ENCODE data around the gene APBA1.
"Not testable (repeated sequence)": the region's sequence is repeated elsewhere in the genome, so short reads cannot be mapped to it uniquely, and the experiment has no call there.

APBA1 gene

DNA sequence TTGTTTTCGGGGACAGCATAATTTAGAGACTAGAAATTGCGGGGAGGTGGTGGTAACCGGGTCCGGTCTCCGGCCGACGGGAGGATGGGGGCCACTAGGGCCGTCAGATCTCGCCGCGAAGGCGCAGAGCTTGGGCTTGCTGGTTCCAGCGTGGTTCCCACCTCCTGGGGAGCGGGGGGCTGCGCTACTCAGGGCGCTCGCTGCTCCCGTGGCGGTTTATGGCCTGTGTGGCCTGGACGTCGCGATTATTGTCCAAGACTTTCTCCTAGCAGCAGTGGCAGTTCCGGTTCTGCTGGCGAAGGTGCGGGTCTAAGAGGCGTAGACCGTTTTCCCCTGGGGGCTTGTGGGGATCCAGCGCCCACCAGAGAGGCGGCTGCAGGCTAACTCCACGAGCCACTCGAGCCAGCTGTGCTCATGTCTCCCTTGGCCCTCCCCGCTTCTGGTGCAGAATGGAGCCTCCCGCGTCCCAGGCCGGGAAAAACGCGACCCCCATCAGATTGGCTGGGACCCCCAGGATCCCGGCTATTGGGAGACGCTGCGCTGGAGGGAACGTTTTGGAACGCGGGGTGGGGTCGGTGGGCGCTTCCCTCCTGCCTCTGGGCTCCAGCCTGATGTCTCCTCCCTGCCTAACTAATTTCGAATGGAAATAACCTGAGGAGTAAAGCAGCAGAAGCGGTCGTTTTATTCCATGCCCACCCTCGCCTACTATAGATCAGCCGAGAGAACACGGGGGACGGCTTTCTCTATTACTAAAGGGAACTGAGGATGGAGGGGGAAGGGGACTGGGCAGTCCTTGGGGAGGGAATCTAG lies 260.0 kb downstream of the APBA1 start:
- no peak for ATAC-seq
- TF ChIP-seq TCF4 (CRISPR knock-in tag; IDR thresholded peaks at IDR 0.05; ENCODE audit: borderline replicate concordance) (no peak), CSDC2 (CRISPR knock-in tag; IDR thresholded peaks at IDR 0.05) (no peak), ISL1 (CRISPR knock-in tag; IDR thresholded peaks at IDR 0.05) (no peak), ARNTL (CRISPR knock-in tag; IDR thresholded peaks at IDR 0.05; ENCODE audit: borderline replicate concordance, low read depth) (no peak), ZNF565 (CRISPR knock-in tag; conservative IDR thresholded peaks at IDR 0.05; ENCODE audit: low read depth) (no peak), ZFP30 (CRISPR knock-in tag; IDR thresholded peaks at IDR 0.05) (no peak), ZNF8 (CRISPR knock-in tag; IDR thresholded peaks at IDR 0.05) (no peak), ZNF70 (CRISPR knock-in tag; IDR thresholded peaks at IDR 0.05) (no peak), BACH2 (CRISPR knock-in tag; IDR thresholded peaks at IDR 0.05; ENCODE audit: borderline replicate concordance) (no peak), ZFP3 (CRISPR knock-in tag; IDR thresholded peaks at IDR 0.05) (no peak), ESRRG (CRISPR knock-in tag; IDR thresholded peaks at IDR 0.05) (no peak), RARB (CRISPR knock-in tag; IDR thresholded peaks at IDR 0.05) (no peak), TOX (CRISPR knock-in tag; IDR thresholded peaks at IDR 0.05; ENCODE audit: borderline replicate concordance) (no peak), PPARA (CRISPR knock-in tag; IDR thresholded peaks at IDR 0.05; ENCODE audit: borderline replicate concordance) (no peak), SNAI2 (CRISPR knock-in tag; IDR thresholded peaks at IDR 0.05) (no peak)
- TF ChIP-seq, protein P1, sequence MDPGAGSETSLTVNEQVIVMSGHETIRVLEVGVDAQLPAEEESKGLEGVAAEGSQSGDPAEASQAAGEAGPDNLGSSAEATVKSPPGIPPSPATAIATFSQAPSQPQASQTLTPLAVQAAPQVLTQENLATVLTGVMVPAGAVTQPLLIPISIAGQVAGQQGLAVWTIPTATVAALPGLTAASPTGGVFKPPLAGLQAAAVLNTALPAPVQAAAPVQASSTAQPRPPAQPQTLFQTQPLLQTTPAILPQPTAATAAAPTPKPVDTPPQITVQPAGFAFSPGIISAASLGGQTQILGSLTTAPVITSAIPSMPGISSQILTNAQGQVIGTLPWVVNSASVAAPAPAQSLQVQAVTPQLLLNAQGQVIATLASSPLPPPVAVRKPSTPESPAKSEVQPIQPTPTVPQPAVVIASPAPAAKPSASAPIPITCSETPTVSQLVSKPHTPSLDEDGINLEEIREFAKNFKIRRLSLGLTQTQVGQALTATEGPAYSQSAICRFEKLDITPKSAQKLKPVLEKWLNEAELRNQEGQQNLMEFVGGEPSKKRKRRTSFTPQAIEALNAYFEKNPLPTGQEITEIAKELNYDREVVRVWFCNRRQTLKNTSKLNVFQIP (CRISPR knock-in tag; IDR thresholded peaks at IDR 0.05; ENCODE audit: borderline replicate concordance, low read depth): no peak
- TF ChIP-seq, protein P2, sequence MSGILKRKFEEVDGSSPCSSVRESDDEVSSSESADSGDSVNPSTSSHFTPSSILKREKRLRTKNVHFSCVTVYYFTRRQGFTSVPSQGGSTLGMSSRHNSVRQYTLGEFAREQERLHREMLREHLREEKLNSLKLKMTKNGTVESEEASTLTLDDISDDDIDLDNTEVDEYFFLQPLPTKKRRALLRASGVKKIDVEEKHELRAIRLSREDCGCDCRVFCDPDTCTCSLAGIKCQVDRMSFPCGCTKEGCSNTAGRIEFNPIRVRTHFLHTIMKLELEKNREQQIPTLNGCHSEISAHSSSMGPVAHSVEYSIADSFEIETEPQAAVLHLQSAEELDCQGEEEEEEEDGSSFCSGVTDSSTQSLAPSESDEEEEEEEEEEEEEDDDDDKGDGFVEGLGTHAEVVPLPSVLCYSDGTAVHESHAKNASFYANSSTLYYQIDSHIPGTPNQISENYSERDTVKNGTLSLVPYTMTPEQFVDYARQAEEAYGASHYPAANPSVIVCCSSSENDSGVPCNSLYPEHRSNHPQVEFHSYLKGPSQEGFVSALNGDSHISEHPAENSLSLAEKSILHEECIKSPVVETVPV (CRISPR knock-in tag; IDR thresholded peaks at IDR 0.05): no peak

DNA sequence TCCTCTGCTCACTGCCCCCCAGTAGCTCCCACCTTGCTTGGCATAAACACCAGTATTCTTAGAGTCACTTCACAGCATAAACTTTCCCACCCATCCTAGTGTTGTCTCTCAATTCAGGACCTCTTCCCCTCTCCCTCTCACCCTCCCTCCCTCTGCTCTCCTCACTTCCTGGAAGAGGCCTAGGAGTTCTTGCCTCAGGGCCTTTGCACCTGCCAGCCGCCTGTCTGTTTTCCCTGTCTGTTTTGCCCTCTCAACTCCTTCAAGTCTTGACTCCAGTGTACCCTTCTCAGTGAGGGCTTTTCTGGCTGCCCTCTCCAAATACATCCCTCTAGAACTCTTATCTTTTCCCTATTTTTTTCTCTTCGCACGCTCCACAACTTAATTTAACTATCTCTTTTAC lies 260.9 kb downstream of the APBA1 start:
- no peak for ATAC-seq
- TF ChIP-seq ESRRG (CRISPR knock-in tag; IDR thresholded peaks at IDR 0.05) (no peak), GLIS3 (CRISPR knock-in tag; IDR thresholded peaks at IDR 0.05) (no peak), BACH2 (CRISPR knock-in tag; IDR thresholded peaks at IDR 0.05; ENCODE audit: borderline replicate concordance) (no peak), TCF4 (CRISPR knock-in tag; IDR thresholded peaks at IDR 0.05; ENCODE audit: borderline replicate concordance) (no peak), PPARA (CRISPR knock-in tag; IDR thresholded peaks at IDR 0.05; ENCODE audit: borderline replicate concordance) (no peak), OSR1 (CRISPR knock-in tag; IDR thresholded peaks at IDR 0.05) (no peak), ZNF8 (CRISPR knock-in tag; IDR thresholded peaks at IDR 0.05) (no peak), TOX (CRISPR knock-in tag; IDR thresholded peaks at IDR 0.05; ENCODE audit: borderline replicate concordance) (no peak), ZFP30 (CRISPR knock-in tag; IDR thresholded peaks at IDR 0.05) (no peak), ZNF70 (CRISPR knock-in tag; IDR thresholded peaks at IDR 0.05) (no peak), ZNF565 (CRISPR knock-in tag; conservative IDR thresholded peaks at IDR 0.05; ENCODE audit: low read depth) (no peak), ZFP3 (CRISPR knock-in tag; IDR thresholded peaks at IDR 0.05) (no peak)
- TF ChIP-seq, protein P3, sequence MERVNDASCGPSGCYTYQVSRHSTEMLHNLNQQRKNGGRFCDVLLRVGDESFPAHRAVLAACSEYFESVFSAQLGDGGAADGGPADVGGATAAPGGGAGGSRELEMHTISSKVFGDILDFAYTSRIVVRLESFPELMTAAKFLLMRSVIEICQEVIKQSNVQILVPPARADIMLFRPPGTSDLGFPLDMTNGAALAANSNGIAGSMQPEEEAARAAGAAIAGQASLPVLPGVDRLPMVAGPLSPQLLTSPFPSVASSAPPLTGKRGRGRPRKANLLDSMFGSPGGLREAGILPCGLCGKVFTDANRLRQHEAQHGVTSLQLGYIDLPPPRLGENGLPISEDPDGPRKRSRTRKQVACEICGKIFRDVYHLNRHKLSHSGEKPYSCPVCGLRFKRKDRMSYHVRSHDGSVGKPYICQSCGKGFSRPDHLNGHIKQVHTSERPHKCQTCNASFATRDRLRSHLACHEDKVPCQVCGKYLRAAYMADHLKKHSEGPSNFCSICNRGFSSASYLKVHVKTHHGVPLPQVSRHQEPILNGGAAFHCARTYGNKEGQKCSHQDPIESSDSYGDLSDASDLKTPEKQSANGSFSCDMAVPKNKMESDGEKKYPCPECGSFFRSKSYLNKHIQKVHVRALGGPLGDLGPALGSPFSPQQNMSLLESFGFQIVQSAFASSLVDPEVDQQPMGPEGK (CRISPR knock-in tag; IDR thresholded peaks at IDR 0.05; ENCODE audit: borderline replicate concordance): no peak

DNA sequence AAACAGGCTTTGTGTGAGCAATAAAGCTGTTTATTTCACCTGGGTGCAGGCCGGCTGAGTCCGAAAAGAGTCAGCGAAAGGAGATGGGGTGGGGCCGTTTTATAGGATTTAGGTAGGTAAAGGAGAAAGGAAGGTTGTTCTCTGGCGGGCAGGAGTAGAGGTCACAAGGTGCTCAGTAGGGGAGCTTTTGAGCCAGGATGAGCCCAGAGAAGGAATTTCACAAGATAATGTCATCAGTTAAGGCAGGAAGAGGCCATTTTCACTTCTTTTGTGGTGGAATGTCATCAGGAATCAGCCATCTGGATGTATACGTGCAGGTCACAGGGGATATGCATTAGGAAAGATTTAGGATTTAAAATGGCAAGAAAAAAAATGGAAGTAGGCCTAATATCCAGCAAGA lies 262.2 kb downstream of the APBA1 start:
- not testable (repeated sequence) for ATAC-seq

DNA sequence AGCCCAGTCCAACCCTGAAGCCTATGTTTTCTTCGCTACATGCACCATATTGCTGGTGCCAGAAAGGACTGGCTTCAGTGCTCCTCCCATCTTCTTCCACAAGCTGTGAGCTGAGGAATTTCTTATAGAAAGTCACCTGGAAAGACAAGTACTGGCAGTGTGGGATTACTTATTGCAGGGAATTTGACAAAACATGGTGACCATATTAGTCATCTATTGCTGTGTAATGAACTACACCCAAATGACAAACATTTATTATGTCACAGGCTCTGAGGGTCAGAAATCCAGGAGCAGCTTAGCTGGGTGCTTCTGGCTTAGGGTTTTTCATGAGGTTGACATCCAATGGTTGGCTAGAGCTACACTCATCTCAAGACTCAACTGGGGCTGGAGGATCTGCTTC lies 271.7 kb downstream of the APBA1 start:
- no peak for ATAC-seq
- no peak for TF ChIP-seq ZC3H10 (CRISPR knock-in tag; IDR thresholded peaks at IDR 0.05)
- TF ChIP-seq ZFP30 (CRISPR knock-in tag; IDR thresholded peaks at IDR 0.05): no peak
- no peak for TF ChIP-seq SNAI2 (CRISPR knock-in tag; IDR thresholded peaks at IDR 0.05)
- TF ChIP-seq, protein P4, sequence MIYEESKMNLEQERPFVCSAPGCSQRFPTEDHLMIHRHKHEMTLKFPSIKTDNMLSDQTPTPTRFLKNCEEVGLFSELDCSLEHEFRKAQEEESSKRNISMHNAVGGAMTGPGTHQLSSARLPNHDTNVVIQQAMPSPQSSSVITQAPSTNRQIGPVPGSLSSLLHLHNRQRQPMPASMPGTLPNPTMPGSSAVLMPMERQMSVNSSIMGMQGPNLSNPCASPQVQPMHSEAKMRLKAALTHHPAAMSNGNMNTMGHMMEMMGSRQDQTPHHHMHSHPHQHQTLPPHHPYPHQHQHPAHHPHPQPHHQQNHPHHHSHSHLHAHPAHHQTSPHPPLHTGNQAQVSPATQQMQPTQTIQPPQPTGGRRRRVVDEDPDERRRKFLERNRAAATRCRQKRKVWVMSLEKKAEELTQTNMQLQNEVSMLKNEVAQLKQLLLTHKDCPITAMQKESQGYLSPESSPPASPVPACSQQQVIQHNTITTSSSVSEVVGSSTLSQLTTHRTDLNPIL (CRISPR knock-in tag; IDR thresholded peaks at IDR 0.05; ENCODE audit: low read depth): no peak
- no peak for TF ChIP-seq CSDC2 (CRISPR knock-in tag; IDR thresholded peaks at IDR 0.05)
- no peak for TF ChIP-seq ZNF8 (CRISPR knock-in tag; IDR thresholded peaks at IDR 0.05)
- TF ChIP-seq OSR1 (CRISPR knock-in tag; IDR thresholded peaks at IDR 0.05): no peak
- no peak for TF ChIP-seq ZNF565 (CRISPR knock-in tag; conservative IDR thresholded peaks at IDR 0.05; ENCODE audit: low read depth)
- TF ChIP-seq GLIS3 (CRISPR knock-in tag; IDR thresholded peaks at IDR 0.05): no peak
- no peak for TF ChIP-seq ZNF70 (CRISPR knock-in tag; IDR thresholded peaks at IDR 0.05)
- TF ChIP-seq RARB (CRISPR knock-in tag; IDR thresholded peaks at IDR 0.05): no peak

Data from SK-N-SH treated with all-trans-retinoic acid at 6 μM for 48 hours (cell line).